ENCODE data around the gene EIF1.

Gene EIF1

GRCh38 chr17:41658846-41659245 is 29.8 kb upstream of the EIF1 start:
- H3K27ac ChIP-seq (ENCODE audit: low read depth, low read length) = no peak overlapping the region

GRCh38 chr17:41659427-41660212 is 29.1 kb upstream of the EIF1 start:
- TF ChIP-seq EZH2phosphoT487 (IDR thresholded peaks at IDR 0.05; ENCODE audit: borderline replicate concordance, low read length) (no peak), CTCF (IDR thresholded peaks at IDR 0.05; ENCODE audit: low read depth, low read length, poor library complexity, severe bottlenecking) (no peak)
- no peak overlapping the region for H3K4me3 ChIP-seq (ENCODE audit: low read length)
- H3K4me2 ChIP-seq (ENCODE audit: low read length) = no peak overlapping the region
- H3K4me1 ChIP-seq (ENCODE audit: control insufficient read depth, low read length) = peaks cover 5% of the 10 kb centered on the region
- no peaks in the 10 kb centered on the region for H3K9me3 ChIP-seq (ENCODE audit: control insufficient read depth, insufficient read depth, low read length)
- no peaks in the 10 kb centered on the region for H3K36me3 ChIP-seq (ENCODE audit: control insufficient read depth, low read length)
- H3K27ac ChIP-seq (ENCODE audit: low read depth, low read length) = no peak overlapping the region
- H3K9me2 ChIP-seq (replicated peaks; ENCODE audit: control insufficient read depth, low read length) = no peaks in the 10 kb centered on the region
- H3K27me3 ChIP-seq (ENCODE audit: control insufficient read depth, low read length) = no peaks in the 10 kb centered on the region
- H3F3A ChIP-seq (ENCODE audit: control insufficient read depth, insufficient read depth) = no peaks in the 10 kb centered on the region
- no peaks in the 10 kb centered on the region for H4K20me1 ChIP-seq (ENCODE audit: control insufficient read depth, insufficient read depth, low read depth, low read length)
- H3K79me2 ChIP-seq (ENCODE audit: control insufficient read depth, low read length) = no peaks in the 10 kb centered on the region

More at GRCh38 chr17:41658846-41659245, 29.8 kb upstream of the EIF1 start:
- H3F3A ChIP-seq (ENCODE audit: control insufficient read depth, insufficient read depth) = no peaks in the 10 kb centered on the region
- H3K9me3 ChIP-seq (ENCODE audit: control insufficient read depth, insufficient read depth, low read length) = no peaks in the 10 kb centered on the region
- H4K20me1 ChIP-seq (ENCODE audit: control insufficient read depth, insufficient read depth, low read depth, low read length) = no peaks in the 10 kb centered on the region
- no peak for TF ChIP-seq EZH2phosphoT487 (IDR thresholded peaks at IDR 0.05; ENCODE audit: borderline replicate concordance, low read length)
- TF ChIP-seq CTCF (IDR thresholded peaks at IDR 0.05; ENCODE audit: low read depth, low read length, poor library complexity, severe bottlenecking) = no peak
- H3K4me2 ChIP-seq (ENCODE audit: low read length) = no peak overlapping the region
- no peaks in the 10 kb centered on the region for H3K36me3 ChIP-seq (ENCODE audit: control insufficient read depth, low read length)
- no peaks in the 10 kb centered on the region for H3K79me2 ChIP-seq (ENCODE audit: control insufficient read depth, low read length)
- no peak overlapping the region for H3K4me3 ChIP-seq (ENCODE audit: low read length)
- no peaks in the 10 kb centered on the region for H3K27me3 ChIP-seq (ENCODE audit: control insufficient read depth, low read length)
- no peaks in the 10 kb centered on the region for H3K9me2 ChIP-seq (replicated peaks; ENCODE audit: control insufficient read depth, low read length)
- peaks cover 5% of the 10 kb centered on the region for H3K4me1 ChIP-seq (ENCODE audit: control insufficient read depth, low read length)

GRCh38 chr17:41660221-41660711 is 28.4 kb upstream of the EIF1 start:
- H3K9me2 ChIP-seq (replicated peaks; ENCODE audit: control insufficient read depth, low read length) = no peaks in the 10 kb centered on the region
- no peaks in the 10 kb centered on the region for H4K20me1 ChIP-seq (ENCODE audit: control insufficient read depth, insufficient read depth, low read depth, low read length)
- H3K9me3 ChIP-seq (ENCODE audit: control insufficient read depth, insufficient read depth, low read length) = no peaks in the 10 kb centered on the region
- no peak overlapping the region for H3K27ac ChIP-seq (ENCODE audit: low read depth, low read length)
- no peak overlapping the region for H3K4me2 ChIP-seq (ENCODE audit: low read length)
- no peaks in the 10 kb centered on the region for H3K36me3 ChIP-seq (ENCODE audit: control insufficient read depth, low read length)
- H3K4me1 ChIP-seq (ENCODE audit: control insufficient read depth, low read length) = peaks cover 7% of the 10 kb centered on the region
- H3K4me3 ChIP-seq (ENCODE audit: low read length) = no peak overlapping the region
- no peak for TF ChIP-seq EZH2phosphoT487 (IDR thresholded peaks at IDR 0.05; ENCODE audit: borderline replicate concordance, low read length)
- TF ChIP-seq CTCF (IDR thresholded peaks at IDR 0.05; ENCODE audit: low read depth, low read length, poor library complexity, severe bottlenecking) = no peak
- no peaks in the 10 kb centered on the region for H3K27me3 ChIP-seq (ENCODE audit: control insufficient read depth, low read length)
- no peaks in the 10 kb centered on the region for H3F3A ChIP-seq (ENCODE audit: control insufficient read depth, insufficient read depth)
- no peaks in the 10 kb centered on the region for H3K79me2 ChIP-seq (ENCODE audit: control insufficient read depth, low read length)
